GM12864 (cell line): ENCODE measurements around the gene PXYLP1.

Source experiments
- DNase-seq: peaks from one replicate; pipeline ENCODE4 v3.0.0-alpha.2; 2011; ENCODE audit warnings: low read depth
- H3K4me3 ChIP-seq: 2 replicates; pipeline ENCODE4 v1.5.1; 2011; ENCODE audit warnings: mild to moderate bottlenecking, low read depth, low read length, control low read depth
- CTCF ChIP-seq: IDR thresholded peaks from 2 replicates; pipeline ENCODE4 v1.5.1; 2011; ENCODE audit warnings: low read depth, mild to moderate bottlenecking, moderate library complexity, low read length, control low read depth, inconsistent platforms; ENCODE audit errors: missing control alignments

Gene PXYLP1

GRCh38 chr3:141285570-141285969 lies 53.9 kb downstream of the PXYLP1 start:
- DNase-seq = no peak
- no peak for TF ChIP-seq CTCF

GRCh38 chr3:141286856-141287255 lies 55.2 kb downstream of the PXYLP1 start:
- no peak for DNase-seq
- no peak for TF ChIP-seq CTCF
- no peak overlapping the region; the same call in 1 of the 2 replicates for H3K4me3 ChIP-seq

More at GRCh38 chr3:141285570-141285969, 53.9 kb downstream of the PXYLP1 start:
- no peak overlapping the region for H3K4me3 ChIP-seq

- no peak for DNase-seq
- no peak for TF ChIP-seq CTCF
- H3K4me3 ChIP-seq = no peak overlapping the region; the same call in 1 of the 2 replicates
These were observed 55.7 kb downstream of the PXYLP1 start for GRCh38 chr3:141287326-141287725.

GRCh38 chr3:141288336-141288990 lies 56.8 kb downstream of the PXYLP1 start:
- no peak overlapping the region for H3K4me3 ChIP-seq
- no peak for TF ChIP-seq CTCF
- no peak for DNase-seq

GRCh38 chr3:141289228-141289772 lies 57.7 kb downstream of the PXYLP1 start:
- no peak overlapping the region for H3K4me3 ChIP-seq
- TF ChIP-seq CTCF = no peak
- DNase-seq = no peak

- no peak for TF ChIP-seq CTCF
- H3K4me3 ChIP-seq = no peak overlapping the region
- DNase-seq = no peak
These were observed 60.1 kb downstream of the PXYLP1 start for GRCh38 chr3:141291559-141292355.
